H1 (cell line): ENCODE data around the gene ARMC10.

Experiments
- CHD1 ChIP-seq: IDR thresholded peaks from 2 replicates; pipeline ENCODE4 v1.6.1; 2012; ENCODE audit warnings: low read depth, low read length, improper control_type of control experiment
- RBBP5 ChIP-seq: IDR thresholded peaks from 2 replicates; pipeline ENCODE4 v1.7.1; 2012; ENCODE audit warnings: low read depth, mild to moderate bottlenecking, inconsistent platforms, low read length, moderate library complexity, borderline replicate concordance

- no peak for TF ChIP-seq CHD1
- TF ChIP-seq RBBP5: no peak
These were observed 39.7 kb downstream of the ARMC10 start for GRCh38 chr7:103114576-103115008.
